Neural cell (in vitro differentiated cells): ENCODE data around the gene USP36.

Experiments used
- CTCF ChIP-seq: fragments of 450-650 bp; IDR thresholded peaks from 2 replicates; pipeline ENCODE4 v1.5.1; 2014; ENCODE audit warnings: antibody characterized with exemption, mild to moderate bottlenecking, moderate library complexity; ENCODE audit not compliant: poor library complexity, severe bottlenecking
- EP300 ChIP-seq: fragments of 450-650 bp; conservative IDR thresholded peaks from 2 replicates; pipeline ENCODE4 v1.6.1; 2014; ENCODE audit warnings: antibody characterized with exemption, mild to moderate bottlenecking, moderate library complexity; ENCODE audit not compliant: poor library complexity, severe bottlenecking
- EZH2 ChIP-seq: fragments of 200-600, 300-800 bp; shearing (Covaris generic), sonication (generic); IDR thresholded peaks from 2 replicates; pipeline ENCODE4 v1.6.1; 2014; ENCODE audit warnings: antibody characterized with exemption, low read length, borderline replicate concordance, mild to moderate bottlenecking; ENCODE audit not compliant: insufficient read depth, poor library complexity, severe bottlenecking
- MXI1 ChIP-seq: fragments of 450-650 bp; conservative IDR thresholded peaks from 2 replicates; pipeline ENCODE4 v1.6.1; 2014; ENCODE audit warnings: antibody characterized with exemption, mild to moderate bottlenecking; ENCODE audit not compliant: poor library complexity, severe bottlenecking
- RAD21 ChIP-seq: fragments of 450-650 bp; conservative IDR thresholded peaks from 2 replicates; pipeline ENCODE4 v1.6.1; 2014; ENCODE audit warnings: antibody characterized with exemption, mild to moderate bottlenecking, moderate library complexity
- TAF1 ChIP-seq: IDR thresholded peaks from 2 replicates; pipeline ENCODE4 v1.6.1; 2012; ENCODE audit warnings: low read depth

- no peak for TF ChIP-seq EZH2
- no peak for TF ChIP-seq CTCF
- TF ChIP-seq MXI1, result no peak
- no peak for TF ChIP-seq EP300
- no peak for TF ChIP-seq TAF1
- no peak for TF ChIP-seq RAD21
Observed at GRCh38 chr17:78800132-78800931, 40.3 kb downstream of the USP36 start.
